Panc1 (cell line): Measurements from ENCODE around the gene GALNT18.

ENCODE experiments used
- CTCF ChIP-seq: fragments of 450-650 bp; IDR thresholded peaks from 2 replicates; pipeline ENCODE4 v1.5.1; 2017; ENCODE audit warnings: mild to moderate bottlenecking
- POLR2AphosphoS5 ChIP-seq: IDR thresholded peaks from 2 replicates; pipeline ENCODE4 v1.6.1; 2012; ENCODE audit warnings: mild to moderate bottlenecking, low read depth, low read length, moderate library complexity
- REST ChIP-seq, 2 experiments: IDR thresholded peaks; 2 replicates each; pipeline ENCODE4 v1.6.1; 2011 to 2012; ENCODE audit warnings: low read depth in 2 of 2, control low read depth in 1 of 2, low read length in 1 of 2, mild to moderate bottlenecking in 1 of 2, moderate library complexity in 1 of 2; ENCODE audit not compliant: insufficient read depth in 1 of 2
- SIN3A ChIP-seq: IDR thresholded peaks from 2 replicates; pipeline ENCODE4 v1.6.1; 2012; ENCODE audit warnings: low read depth, mild to moderate bottlenecking, low read length, moderate library complexity, borderline replicate concordance; ENCODE audit not compliant: insufficient read depth

- TF ChIP-seq CTCF (no peak), POLR2AphosphoS5 (no peak), REST (IDR thresholded peaks at IDR 0.05; ENCODE audit: insufficient read depth in 1 of 2, low read depth in 2 of 2, low read length in 1 of 2) (no peak), SIN3A (no peak)
Measured at GRCh38 chr11:11313426-11313825, 308.4 kb downstream of the GALNT18 start.
